ENCODE results near the gene ZC3H18.

The ZC3H18 gene

DNA sequence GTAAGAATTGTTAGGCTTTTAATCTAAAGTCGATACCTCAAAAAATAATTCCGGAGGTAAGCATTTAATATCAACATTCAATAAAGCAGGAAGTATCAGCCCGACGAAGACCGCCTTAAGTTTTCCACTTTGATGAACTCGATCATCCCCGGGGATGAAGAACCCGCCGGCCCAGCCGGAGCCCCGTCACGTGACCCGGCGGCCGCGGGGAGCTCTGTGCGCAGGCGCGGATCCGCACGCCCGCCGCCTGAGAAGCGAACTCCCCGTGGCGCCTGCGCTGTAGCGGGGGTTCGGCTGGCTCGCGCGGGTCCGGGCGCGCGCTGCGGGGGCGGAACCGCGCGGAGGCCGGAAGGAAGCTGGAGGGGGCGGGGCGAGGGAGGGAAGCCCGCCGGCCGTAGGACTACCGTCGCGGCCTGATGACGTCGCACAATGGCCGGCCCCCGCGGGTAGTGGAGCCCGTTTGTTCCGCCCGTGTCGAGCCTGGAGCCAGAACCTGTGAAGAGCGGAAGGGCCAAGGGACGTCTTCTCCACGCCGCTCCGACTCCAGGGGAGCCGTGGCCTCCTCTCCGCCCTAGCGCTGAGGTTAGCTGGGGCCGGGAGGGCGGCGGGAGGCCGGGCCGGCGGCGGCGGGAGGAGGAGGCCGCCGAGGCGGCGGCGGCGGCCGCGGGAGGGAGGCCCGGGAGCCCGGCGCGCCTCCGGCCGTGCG lies at the start of gene ZC3H18:
TSS of gene ZC3H18 (plus strand) at position 419 of the 706 bp plus-strand sequence. CDS start 6,721 bp downstream, outside the sequence.
- peak; percentile 89 for DNase-seq

DNA sequence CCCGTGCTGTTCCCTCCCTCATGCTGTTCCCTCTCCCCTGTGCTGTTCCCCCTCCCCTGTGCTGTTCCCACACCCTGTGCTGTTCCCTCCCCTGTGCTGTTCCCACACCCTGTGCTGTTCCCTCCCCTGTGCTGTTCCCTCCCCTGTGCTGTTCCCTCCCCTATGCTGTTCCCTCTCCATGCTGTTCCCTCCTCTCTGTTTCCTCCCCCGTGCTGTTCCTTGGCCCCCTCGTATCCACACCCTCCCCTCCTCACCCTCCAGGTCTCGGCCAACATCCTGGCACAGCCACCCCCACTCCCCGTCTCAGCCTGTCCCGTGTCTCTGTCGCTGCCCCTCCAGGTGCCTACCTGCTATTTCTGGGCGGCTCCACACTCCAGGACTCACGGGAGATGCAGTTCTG lies 48.5 kb upstream of the ZC3H18 start:
- no peak for DNase-seq

- no peak for DNase-seq
Observed at GRCh38 chr16:88522276-88522949, 47.8 kb upstream of the ZC3H18 start.

DNA sequence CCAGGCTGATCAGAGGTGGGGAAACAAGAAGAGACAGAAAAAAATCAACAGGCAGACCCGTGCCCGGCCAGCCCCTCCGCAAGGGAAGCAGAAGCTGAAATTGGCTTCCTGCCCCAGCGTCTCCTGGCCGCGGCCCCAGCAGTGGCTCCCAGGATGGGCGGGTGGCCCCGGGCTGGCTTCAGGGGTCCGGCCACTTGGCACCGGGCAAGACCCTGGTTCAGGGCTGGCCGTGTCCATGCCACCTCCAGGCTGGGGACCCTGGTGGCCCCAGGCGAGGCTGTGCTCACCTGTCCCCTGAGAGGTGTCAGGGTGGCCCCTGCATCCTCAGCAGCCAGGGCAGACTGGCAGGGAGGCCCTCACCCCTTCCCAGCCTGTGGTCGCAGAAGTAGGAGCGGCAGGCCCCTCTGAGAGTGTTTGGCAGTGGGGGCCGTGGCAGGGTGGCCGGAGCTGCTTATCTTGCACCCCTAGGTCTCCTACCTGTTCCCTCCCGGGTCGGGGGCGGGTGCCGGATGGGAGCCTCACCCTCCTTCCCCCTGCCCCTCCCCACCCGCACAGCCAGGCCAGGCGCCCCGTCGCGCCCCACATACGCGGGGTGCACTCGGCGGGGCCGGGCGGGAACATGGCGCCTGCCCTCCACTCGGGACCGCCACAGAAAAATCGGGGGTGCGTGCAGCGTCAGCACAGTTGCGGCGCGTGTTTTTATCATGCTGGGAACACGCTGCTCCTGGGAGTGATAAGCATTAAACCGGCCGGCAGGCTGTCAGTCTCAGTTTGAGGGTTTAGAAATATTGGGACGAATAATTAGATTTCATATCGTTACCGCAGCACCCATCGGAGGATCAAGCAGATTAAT lies 46.7 kb upstream of the ZC3H18 start:
- no peak for DNase-seq

DNA sequence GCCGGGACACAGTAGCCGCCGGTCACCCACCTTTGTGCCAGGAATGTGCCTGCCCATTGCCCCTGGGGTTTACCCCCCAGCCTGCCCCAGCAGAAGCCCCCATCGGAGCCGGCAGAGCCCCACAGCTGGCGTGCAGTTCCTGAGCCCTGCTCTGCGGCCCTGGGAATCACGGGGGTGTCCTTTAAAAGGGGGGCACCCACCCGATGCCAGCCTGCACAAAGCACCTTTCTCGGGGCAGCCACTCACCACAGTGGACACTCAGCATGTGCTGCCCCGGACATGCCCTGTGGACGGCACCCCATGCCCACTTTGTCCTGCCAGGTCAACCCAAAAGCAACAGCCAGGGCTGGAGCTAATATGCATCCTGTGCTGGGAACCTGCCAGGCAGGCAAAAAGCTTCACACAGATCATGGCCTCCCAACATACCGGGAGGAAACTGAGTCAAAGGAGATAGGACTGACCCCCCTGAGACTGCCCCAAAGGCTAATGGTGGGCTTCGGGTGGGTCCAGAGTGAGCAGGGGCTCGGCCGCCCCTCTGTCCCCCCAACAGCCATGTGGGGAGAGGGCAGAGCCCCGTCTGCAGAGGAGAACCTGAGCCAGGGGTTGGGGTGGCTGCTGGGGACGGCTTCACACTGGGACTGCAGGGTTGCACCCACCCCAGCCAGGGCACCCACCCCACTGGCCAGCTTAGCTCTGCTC lies 45.8 kb upstream of the ZC3H18 start:
- DNase-seq, result no peak

DNA sequence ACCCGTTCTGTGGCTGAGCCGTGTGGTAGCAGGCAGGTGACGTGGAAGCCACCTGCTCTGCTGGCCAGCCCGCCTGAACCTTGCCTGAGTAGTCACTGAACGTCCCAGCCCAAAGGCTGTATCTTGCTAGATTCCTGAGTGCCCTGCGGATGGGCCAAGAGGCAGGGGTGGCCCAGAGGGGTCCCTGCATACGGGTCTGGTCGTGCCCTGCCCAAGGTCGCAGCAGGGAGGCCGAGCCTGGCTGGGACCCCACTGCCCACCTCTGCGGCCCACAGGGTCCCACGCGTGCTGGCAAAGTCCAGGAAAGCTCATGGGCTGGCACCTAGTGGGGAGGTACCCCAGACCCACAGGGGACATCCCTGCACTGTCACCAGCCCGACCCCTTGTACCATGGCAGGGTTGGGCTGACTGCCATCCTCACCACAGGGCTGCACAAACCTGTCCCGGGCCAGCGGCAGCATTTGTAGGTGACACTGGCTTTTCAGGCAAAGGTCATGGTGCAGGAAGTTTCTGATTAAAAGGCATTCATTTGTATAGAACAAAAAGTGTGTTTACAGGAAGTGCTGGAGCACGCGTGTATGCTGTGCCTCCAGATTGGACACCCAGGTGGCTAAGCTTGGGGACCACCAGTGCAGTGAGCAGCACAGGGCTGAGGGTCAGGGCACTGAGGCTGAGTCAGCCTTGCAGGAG lies 45.1 kb upstream of the ZC3H18 start:
- no peak for DNase-seq

DNA sequence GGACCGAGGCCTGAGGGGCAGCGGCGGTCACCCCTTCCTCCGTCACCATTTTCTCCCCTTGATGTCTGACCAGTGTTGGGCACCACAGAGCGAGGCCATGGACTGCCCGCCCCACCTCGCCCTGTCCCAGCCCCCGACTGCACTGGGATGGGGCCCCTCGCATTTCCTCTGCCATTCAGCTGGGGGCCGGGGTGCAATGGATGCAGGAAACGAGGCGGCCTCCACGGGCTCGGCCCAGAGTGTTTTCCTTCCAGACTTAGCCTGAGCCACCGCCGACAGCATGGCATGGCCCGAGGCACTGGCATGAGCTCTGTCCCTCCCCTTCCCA lies 44.6 kb upstream of the ZC3H18 start:
- DNase-seq, result no peak

GRCh38 chr16:88526008-88526905 lies 43.9 kb upstream of the ZC3H18 start:
- no peak for DNase-seq

DNA sequence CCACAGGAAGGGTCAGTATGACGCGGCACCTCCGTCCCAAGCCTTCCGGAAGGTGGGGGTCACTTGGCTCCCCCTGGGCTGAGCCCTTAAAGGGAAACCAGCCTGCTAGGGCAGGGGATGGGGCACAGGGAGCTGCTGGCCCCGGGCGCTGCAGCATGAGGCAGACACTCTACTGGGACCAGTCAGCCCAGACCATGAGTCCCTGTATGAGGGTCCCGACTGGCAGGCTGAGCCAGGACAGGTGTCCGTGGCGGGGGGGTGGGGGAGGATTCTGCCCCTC lies 43.4 kb upstream of the ZC3H18 start:
- no peak for DNase-seq

- peak; percentile 42 for DNase-seq
Observed at GRCh38 chr16:88527186-88527936, 42.8 kb upstream of the ZC3H18 start.

GRCh38 chr16:88527937-88528743 lies 42.1 kb upstream of the ZC3H18 start:
- DNase-seq, result no peak

GRCh38 chr16:88528902-88529318 lies 41.3 kb upstream of the ZC3H18 start:
- DNase-seq, result no peak

DNA sequence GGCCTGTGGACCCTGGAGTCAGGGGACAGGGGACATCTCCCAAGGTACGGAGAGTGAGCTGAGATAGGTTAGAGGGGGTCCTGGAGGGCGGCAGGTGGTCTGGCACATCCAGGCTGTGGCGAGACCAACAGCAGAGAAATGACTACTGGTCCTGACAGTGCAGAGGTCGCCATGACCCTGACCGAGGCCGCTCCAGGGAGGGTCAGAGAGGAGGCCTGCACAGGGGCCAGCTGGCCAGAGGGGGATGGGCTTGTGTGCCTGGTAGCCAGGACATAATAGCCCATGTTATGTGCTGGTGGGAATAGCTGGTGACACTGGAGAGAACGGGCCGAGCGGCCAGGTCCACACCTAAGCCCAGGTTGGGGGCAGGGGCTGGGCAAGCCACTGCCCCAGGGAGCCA lies 40.6 kb upstream of the ZC3H18 start:
- no peak for DNase-seq

GRCh38 chr16:88530051-88530857 lies 39.9 kb upstream of the ZC3H18 start:
- DNase-seq, result no peak

- DNase-seq, result no peak
Observed at GRCh38 chr16:88530858-88531203, 39.4 kb upstream of the ZC3H18 start.

DNA sequence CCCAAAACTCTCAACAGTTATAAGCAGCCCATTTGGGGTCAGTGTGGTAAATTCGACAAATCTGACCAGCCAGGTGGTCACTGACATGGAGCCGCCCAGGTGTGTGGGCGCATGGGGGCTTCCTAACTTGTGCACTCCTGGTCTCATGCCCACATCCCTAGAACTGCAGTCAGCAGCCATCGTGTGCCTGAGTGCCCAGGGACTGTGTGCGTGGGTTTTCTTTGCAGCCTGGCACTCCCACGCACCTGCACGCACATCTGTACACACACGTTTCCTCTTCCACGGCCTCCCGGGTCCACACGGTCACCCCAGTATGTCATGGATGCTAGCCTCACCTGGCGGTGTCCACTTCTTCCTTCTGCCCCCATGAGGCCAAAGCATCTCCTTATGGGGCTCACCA lies 38.9 kb upstream of the ZC3H18 start:
- no peak for DNase-seq

DNA sequence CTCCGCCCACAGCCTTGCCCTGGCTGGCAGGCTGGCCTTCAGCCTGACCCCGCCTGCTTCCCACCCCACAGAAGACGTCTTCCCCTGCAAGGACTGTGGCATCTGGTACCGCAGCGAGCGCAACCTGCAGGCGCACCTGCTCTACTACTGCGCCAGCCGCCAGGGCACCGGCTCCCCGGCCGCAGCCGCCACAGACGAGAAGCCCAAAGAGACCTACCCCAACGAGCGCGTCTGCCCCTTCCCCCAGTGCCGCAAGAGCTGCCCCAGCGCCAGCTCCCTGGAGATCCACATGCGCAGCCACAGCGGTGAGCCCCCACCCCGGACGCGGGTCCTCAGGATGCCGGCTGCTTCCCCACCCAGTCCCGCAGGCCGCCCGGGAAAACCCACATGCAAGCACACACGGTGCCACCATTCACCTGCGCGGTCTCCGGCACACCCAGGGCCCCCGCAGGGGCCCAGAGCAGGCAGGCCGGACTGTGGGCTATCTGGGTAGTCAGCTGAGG lies 38.2 kb upstream of the ZC3H18 start:
- DNase-seq, result no peak

- DNase-seq, result no peak
Observed at GRCh38 chr16:88532434-88533241, 37.6 kb upstream of the ZC3H18 start.

Data from GOT3 (cell line).